ENCODE data around the gene AHCYL2.

AHCYL2 gene

DNA sequence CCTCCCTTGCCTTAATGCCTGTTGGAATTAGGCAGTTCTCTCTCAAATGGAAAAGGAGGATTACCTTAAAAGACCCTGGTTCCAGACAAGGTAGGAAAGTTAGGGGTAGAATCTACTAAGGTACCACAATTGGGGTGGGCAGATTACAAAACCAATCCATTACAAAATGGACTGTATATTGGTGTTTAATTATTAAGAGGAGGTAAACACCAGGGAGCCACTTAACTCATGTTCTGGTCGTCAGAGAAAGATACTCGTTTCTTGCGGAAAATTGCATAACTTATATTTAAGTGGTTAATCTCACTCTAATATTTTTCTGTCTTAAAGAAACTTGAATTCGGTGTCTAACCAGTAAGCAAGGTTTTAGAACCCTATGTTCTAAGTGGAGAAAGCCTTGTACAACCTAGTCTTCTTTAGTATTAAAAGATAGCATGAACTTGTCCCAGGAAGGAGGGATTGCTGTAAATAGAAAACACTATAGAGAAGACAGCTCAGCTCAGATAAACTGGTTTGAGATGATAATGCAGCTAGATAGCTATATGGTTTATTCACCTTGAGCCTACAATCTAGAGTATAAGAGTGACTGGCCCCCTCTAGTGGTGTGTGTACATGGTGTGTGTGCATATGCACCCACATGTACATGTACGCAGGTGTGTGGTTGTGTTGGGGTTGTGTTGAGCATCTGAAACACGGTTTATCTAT, 151.4 kb downstream of the AHCYL2 start:
- DNase-seq (ENCODE audit: insufficient read length, low spot score) (no peak), FAIRE-seq (peak; percentile 95)
- TF ChIP-seq POLR2A (IDR thresholded peaks at IDR 0.05; ENCODE audit: low read depth, low read length) = no peak

DNA sequence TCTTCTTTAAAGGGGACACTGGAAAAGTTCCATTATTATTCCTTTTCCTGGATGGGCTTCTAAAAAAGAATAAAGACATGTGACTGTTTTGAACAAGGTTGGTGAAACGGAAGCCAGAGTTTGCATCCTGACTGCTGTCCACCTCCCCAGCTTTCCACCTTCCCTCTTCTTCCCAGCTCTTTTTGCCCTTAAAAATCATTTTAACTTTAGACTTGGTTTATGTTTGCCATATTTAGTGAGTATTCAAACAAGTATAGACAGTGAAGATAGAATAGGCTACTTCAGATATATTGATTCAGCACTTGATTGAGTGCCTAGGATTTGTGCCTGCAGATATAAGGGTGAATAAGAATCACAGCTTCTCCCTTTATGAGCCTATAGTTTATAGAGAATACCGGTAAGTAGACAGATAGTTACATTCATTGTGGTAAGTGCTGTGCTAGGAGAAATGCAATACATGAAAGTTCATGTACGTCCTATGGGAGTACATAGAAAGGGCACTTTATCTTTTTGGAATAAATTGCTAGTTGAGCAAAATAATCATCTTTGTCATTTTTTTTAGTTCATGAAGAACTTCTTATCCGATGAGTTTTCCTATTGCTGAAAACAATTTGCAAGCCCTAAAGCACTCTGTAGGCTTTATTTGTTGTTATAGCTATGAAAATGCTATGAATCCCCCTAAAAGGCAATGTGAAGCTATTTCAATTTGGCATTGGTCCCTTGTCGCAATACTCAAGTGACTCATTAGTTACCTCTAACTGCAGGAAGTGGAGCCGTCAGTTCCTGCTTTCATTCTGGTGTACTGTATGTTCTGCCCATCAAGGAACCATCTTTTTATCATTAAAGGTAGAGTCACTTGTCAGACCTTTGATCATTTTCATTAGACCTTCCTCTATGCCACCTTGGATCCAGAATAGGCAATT, 152.2 kb downstream of the AHCYL2 start:
- no peak for DNase-seq (ENCODE audit: insufficient read length, low spot score)
- peak; percentile 33 for FAIRE-seq
- no peak for TF ChIP-seq POLR2A (IDR thresholded peaks at IDR 0.05; ENCODE audit: low read depth, low read length)

DNA sequence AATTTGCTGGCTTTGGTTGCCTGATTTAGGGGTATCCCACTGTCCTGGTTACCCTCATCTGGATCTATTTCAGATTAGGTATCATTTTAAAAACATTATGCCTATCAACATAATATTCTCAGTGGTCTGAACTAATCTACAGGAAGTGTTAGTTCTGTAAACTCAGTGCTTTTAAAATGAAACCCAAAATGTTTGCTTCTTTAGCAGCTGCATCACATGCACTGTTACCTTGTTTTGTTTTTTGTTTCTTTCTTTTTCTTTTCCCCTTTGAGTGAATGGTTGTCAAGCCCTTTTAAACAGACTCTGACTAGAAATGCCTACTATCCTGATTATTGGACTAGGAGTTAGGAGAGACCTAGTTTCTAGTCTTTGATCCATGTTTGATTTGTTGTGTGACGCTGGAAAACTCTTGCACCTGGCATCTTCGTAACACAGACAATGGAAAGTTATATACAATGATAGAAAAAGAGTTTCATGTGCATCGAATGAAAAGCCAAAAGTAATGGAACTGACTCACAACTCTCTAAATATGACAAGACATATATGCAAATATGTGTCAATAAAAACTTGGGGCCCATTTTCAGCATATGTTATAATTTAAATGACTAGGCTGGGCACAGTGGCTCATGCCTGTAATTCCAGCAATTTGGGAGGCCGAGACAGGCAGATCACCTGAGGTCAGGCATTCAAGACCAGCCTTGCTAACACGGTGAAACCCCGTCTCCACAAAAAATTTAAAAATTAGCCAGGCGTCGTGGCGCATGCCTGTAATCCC, 157.1 kb downstream of the AHCYL2 start:
- no peak for DNase-seq (ENCODE audit: insufficient read length, low spot score)
- no peak for TF ChIP-seq POLR2A (IDR thresholded peaks at IDR 0.05; ENCODE audit: low read depth, low read length)
- FAIRE-seq = peak; percentile 36

DNA sequence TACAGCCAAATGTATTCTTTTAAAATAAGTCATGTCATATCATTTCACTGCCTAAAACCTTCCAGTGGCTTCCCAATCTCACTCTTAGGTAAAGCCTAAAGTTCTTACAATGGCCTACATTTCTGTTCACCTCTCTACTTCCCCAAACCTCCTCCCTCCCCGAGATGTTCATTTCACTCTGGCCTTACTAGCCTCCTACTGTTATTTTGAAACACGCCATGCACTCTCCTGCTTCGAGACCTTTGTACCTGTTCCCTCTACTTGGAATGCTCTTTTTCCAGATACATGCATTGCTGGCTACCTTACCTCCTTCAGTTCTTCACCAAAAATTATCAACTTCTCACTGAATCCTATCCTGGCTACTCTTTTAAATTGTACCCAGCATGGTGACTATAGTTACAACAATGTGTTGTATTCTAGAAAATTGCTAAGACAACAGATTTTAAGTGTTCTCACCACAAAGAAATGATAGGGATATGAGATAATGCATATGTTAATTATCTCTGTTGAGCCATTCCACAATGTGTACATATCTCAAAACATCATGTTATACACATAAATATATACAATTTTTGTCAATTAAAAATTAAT, 158.8 kb downstream of the AHCYL2 start:
- TF ChIP-seq POLR2A (IDR thresholded peaks at IDR 0.05; ENCODE audit: low read depth, low read length) = no peak
- no peak for DNase-seq (ENCODE audit: insufficient read length, low spot score)
- FAIRE-seq = no peak

GRCh38 chr7:129385116-129385515, 160.3 kb downstream of the AHCYL2 start:
- no peak for FAIRE-seq
- DNase-seq (ENCODE audit: insufficient read length, low spot score) = no peak
- no peak for TF ChIP-seq POLR2A (IDR thresholded peaks at IDR 0.05; ENCODE audit: low read depth, low read length)

DNA sequence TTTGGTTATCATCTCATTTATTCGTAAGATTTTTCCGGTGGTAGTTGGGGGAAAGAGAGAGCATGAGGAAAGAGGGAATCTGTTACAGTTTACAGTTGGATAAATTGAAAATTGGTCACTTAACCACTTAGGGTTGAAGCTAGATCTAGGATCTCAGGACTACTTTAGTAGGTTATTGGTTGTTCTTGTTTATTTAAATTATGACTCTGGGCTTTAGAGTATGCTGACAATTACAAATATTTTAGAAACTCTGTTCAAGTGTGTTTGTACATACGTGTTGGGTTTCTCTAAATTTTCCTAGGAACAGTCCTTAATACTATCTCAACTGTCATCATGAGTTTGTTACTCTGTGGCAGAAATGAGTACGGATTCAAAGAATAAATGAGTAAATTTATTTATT, 160.8 kb downstream of the AHCYL2 start:
- DNase-seq (ENCODE audit: insufficient read length, low spot score) (no peak), FAIRE-seq (no peak)
- TF ChIP-seq POLR2A (IDR thresholded peaks at IDR 0.05; ENCODE audit: low read depth, low read length) = no peak

DNA sequence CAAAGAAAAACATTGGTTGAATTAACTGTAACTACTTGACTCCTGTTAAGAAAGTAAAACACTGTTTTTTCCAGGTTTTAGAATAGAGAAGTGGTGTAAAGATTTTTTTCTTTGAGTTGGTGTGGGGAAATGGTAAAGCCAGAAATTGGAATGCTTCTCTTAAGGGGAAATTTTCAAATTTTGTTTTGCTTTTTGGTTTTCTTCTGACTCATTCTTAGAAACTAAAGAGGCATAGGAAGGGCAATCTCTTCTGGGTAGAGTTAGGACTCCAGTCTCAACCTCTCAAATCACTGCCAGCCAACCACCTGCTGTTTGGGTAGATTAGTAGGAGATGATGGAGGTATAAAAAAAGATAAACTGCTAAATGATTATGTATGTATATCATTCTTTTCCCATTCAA, 161.7 kb downstream of the AHCYL2 start:
- peak; percentile 52 for FAIRE-seq
- TF ChIP-seq POLR2A (IDR thresholded peaks at IDR 0.05; ENCODE audit: low read depth, low read length) = no peak
- no peak for DNase-seq (ENCODE audit: insufficient read length, low spot score)

DNA sequence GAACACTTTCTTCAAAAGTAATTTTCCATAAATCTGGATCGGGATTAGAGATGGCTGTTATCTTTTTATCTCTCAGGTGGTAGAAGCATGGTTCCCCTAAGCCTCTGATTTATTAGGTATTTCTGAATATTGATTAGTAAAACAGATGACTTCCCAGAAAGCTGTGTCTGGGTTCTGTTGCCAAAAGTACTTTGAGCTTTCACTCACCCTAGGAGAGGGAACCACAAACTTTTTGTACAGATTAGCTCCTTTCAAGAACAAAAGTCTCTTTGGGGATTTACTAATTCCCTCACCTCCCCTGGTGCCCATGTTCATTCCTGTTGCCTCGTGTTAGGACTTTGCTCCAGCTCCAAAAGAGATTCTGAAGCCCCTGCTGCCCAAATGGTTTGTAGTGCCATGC, 162.7 kb downstream of the AHCYL2 start:
- no peak for FAIRE-seq
- TF ChIP-seq POLR2A (IDR thresholded peaks at IDR 0.05; ENCODE audit: low read depth, low read length) = no peak
- DNase-seq (ENCODE audit: insufficient read length, low spot score) = no peak

DNA sequence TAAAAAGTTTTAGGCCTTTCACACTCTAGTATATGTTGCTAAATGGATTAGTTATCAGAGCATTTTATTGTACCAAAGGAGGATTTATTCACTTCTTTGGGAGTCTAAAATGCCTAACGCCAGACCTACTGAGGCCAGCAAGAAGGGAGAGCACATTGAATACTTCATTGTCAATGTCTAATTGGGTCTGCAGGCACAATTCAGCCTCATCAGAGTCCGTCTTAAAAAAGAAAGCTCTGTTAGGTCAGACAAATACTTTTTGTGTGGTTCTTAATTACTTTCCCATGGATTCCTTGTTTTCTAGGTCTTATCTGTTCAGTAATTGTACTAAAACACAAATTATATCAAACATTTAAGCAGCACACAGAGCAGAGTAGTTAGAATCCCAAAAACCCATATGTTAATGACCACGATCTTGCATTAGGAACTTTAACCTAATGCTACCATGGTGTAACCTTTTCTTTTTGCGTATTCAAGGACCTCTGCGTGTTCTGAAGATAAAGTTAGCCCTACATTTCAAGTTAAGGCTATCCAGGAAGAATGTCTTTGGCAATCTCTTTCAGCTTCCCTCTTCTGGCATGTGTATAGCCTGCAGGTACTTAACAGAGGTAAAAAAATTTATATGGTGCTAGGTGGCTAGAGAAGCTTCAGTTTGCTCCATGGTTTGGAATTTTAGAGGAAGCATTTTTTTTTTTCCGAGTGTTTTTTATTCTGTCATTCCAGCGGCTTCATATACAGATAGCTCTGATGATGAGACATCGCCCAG, 163.7 kb downstream of the AHCYL2 start:
- peak; percentile 52 for FAIRE-seq
- no peak for DNase-seq (ENCODE audit: insufficient read length, low spot score)
- TF ChIP-seq POLR2A (IDR thresholded peaks at IDR 0.05; ENCODE audit: low read depth, low read length) = no peak

- DNase-seq (ENCODE audit: insufficient read length, low spot score) (no peak), FAIRE-seq (no peak)
- no peak for TF ChIP-seq POLR2A (IDR thresholded peaks at IDR 0.05; ENCODE audit: low read depth, low read length)
Observed at GRCh38 chr7:129389829-129390228, 165.0 kb downstream of the AHCYL2 start.

GRCh38 chr7:129390314-129390713, 165.5 kb downstream of the AHCYL2 start:
- no peak for FAIRE-seq
- TF ChIP-seq POLR2A (IDR thresholded peaks at IDR 0.05; ENCODE audit: low read depth, low read length) = no peak
- DNase-seq (ENCODE audit: insufficient read length, low spot score) = no peak

- DNase-seq (ENCODE audit: insufficient read length, low spot score) (no peak), FAIRE-seq (no peak)
- TF ChIP-seq POLR2A (IDR thresholded peaks at IDR 0.05; ENCODE audit: low read depth, low read length) = no peak
Observed at GRCh38 chr7:129391546-129392171, 166.8 kb downstream of the AHCYL2 start.

DNA sequence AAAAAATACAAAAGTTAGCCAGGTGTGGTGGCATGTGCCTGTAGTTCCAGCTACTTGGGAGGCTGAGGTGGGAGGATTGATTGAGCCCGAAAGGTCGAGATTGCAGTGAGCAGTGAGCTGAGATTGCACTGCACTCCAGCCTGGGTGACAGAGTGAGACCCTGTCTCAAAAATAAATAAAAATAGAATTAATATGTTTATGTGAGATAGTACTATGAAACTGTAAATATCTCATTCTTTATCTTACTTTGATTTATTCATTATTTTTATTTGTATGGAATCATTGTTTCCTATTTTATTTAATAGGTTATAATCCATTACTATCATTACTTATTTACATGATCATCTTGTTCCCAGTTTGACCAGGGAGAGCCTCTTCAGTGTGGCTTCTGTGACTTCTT, 168.4 kb downstream of the AHCYL2 start:
- no peak for TF ChIP-seq POLR2A (IDR thresholded peaks at IDR 0.05; ENCODE audit: low read depth, low read length)
- DNase-seq (ENCODE audit: insufficient read length, low spot score) (no peak), FAIRE-seq (no peak)

All from H54 (cell line).